Measurements from ENCODE around the gene ANKH.

The ANKH gene

DNA sequence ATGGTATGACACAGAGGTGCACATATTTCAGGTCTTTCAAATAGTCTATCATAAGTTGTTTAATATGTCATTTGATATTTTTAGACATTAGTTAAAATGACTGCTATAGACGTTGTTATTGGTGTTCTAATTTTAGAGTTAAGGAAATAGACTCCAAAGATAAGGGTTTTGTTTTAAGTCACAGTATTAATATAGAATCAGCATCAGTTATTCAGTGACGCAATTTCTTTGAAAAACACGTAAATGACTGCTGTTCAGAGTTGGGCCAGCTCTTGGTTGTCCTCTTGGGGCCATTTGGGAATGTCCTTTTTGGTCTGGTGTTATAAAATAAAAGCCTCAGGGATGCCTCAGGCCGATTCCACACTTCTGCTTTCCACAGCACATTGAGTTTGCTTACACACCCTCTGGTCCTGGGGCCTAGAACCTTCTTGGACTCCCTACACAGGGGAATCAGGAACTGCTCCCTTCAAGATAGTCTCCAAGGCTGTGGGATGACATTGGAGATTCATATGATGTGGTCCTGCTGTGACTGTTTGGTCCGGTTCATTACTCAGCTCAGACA lies 192.7 kb downstream of the ANKH start:
- DNase-seq, result no peak

GRCh38 chr5:14676320-14676719 lies 195.3 kb downstream of the ANKH start:
- no peak for DNase-seq

- no peak for DNase-seq
Observed at GRCh38 chr5:14675865-14676300, 195.7 kb downstream of the ANKH start.

DNA sequence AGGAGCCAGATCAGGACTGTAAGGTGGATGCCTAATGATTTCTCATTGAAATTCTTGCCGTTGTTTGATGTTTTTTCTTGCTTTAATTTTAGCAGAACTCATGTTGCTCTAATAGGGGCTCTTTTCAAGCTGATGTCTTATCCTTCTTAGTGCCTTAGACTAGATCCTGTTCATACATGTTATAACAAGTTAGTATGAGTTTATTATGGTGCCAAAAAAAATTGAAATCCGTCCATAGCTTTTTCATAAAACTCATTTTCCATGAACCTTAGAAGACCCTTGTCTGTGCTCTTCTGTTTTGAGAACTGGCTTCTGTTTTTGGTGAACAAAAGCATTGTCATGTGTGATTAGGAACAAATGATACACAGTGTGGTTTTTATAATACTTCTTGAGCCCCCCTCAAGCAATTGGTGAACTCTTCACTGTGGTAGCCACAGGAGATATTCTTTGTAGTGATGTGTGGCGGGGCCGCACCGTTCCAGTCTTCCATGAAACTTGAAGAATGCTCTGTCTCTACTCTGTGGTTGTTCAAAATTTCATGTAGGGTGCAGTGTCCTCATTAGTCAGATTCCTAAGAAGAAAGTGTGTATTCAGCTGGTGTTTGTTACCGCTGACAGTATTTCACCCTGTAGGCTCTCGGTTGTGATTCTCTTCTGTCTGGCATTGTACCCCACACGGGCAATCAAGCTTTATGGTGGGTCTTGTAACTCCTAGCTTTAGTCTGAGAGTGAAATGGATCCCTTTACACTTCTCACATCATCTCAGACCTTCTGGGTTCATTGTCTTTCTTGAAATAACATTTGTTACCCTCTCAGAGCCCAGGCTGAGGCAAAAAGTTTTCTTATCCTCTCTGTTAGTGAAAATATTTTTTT lies 196.4 kb downstream of the ANKH start:
- no peak for DNase-seq

GRCh38 chr5:14673443-14673842 lies 198.1 kb downstream of the ANKH start:
- DNase-seq, result no peak

DNA sequence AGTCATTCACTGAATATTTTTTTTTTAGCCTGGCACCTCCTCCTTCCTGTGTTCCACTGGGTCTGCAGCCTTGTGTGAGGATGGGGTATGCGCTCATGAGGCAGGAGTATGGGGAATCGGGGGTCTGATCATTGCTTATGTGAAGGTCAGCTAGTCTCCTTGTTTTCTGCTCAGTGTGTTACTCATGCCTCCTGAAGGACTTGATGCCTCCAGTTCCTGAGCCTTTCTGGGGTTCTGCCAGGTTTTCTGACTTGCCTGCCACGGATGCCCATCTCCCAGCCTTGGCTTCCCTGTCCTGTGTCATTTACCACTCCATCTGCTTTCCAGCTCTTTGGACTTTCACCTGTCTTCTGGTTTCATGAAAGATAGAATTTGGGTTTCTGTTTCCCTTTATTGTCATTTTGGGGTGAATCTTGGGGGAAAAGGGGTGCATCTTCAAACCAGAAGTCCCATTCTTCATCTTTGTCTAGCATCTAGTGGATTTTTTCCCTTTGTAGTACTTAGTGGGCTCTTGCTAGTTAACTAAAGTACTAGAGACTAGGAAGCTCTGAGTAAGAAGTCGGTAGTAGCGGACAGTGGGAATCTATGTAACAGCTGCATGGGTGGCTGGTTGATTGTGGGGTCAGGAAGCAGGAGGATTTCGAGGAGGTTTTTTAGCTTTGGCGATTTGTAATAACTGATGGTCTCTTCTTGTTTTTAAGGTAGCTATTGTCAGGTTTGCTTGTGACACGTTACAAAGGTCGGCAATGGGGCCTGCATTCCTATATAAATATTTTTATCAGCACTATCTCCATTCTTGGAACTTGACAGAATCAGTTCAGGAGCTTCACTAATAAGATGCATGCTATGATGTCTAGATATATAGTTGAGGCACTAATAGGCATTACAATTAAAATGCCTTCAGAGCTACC lies 198.8 kb downstream of the ANKH start:
- no peak for DNase-seq

DNA sequence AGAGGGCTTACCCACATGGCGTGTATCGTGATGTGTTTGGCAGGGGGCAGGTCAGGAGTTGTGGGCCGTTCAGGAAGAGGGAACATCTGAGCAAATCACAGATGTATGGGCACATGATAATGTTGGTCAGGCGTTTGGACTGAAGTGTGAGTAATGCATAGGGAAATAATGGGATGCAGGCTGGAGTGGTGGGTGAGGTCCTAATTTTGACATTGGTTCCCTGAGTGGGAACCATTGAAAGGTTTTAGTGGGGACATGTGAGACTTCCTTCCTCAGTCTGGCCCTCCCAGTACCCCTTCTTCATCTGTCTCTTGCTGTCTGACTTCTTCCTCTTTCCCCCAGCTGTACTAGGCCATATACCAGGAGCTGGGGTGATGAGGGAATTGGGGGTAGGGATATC lies 199.5 kb downstream of the ANKH start:
- no peak for DNase-seq

- DNase-seq, result no peak
Observed at GRCh38 chr5:14671414-14671813, 200.2 kb downstream of the ANKH start.

DNA sequence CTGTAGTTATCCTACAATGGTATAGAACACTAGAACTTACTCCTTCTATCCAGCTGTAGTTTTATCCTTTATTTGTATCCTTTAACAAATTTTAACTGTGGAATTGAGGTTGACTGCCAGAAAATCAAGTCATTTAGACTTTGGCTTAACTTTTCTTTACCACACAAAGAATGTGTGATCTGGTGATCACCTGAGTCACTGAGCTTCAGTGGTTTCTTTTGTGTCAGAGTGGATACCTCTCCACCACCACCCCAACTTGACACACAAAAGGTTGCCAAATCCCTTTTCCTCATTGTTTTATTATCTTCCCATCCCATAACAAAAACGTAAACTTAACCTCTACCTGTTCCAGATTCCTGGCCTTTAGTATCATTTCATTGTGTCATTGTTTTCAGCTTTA lies 201.6 kb downstream of the ANKH start:
- no peak for DNase-seq

GRCh38 chr5:14669415-14669814 lies 202.2 kb downstream of the ANKH start:
- no peak for DNase-seq

DNA sequence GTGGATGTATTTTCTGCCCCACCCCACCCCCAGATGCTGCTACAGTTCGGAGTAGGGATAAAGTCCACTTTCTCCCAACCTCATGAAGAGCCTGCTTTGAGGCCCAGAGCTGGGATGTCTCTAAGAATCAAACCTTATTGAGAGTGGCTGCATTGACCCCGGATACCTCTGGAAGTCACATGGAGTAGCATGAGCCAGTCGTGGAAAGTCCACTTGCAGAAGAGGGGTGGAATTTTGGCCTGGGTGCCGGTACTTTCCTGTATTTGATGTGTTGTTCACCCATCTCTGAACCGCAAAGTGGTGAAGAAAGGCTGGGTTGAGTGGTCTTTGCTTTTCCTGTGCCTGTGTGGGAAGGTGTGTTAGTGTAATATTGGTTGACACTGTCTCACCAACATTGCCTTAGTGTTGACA lies 203.4 kb downstream of the ANKH start:
- no peak for DNase-seq

GRCh38 chr5:14667770-14668169 lies 203.8 kb downstream of the ANKH start:
- DNase-seq, result no peak

DNA sequence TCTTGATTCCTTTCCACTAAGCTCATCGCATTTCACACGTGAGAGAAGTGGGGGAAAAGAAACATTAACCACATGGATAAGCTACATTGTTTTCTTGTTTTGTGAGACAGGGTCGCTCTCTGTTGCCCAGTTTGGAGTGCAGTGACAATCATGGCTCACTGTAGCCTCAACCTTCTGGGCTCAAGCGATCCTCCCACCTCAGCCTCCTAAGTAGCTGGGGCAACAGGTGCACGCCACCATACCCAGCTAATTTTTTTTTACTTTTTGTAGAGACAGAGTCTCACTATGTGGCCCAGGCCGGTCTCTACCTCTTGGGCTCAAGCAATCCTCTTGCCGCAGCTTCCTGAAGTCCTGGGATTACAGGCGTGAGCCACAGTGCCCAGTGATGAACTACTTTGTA lies 204.3 kb downstream of the ANKH start:
- DNase-seq, result no peak

DNA sequence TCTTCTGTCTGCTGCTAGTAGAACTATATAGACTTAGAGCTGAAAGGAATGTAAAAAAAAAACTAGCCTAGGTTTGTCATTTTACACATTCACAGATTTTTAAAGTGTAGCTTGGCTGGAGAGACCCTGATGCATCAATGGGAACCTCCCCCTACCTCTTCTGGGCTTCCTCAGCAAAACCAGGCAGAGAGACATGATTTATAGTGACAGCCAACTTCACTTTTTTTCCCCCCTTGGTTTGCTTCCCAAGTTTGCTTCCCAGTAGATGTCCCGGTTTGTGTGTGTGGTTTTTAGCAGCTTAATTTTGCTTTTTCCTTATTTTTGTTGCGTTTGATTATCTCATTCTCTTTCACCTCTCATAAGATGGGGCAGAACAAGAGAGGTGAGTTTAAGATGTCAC lies 205.2 kb downstream of the ANKH start:
- DNase-seq, result no peak

- no peak for DNase-seq
Observed at GRCh38 chr5:14665949-14666348, 205.6 kb downstream of the ANKH start.

DNA sequence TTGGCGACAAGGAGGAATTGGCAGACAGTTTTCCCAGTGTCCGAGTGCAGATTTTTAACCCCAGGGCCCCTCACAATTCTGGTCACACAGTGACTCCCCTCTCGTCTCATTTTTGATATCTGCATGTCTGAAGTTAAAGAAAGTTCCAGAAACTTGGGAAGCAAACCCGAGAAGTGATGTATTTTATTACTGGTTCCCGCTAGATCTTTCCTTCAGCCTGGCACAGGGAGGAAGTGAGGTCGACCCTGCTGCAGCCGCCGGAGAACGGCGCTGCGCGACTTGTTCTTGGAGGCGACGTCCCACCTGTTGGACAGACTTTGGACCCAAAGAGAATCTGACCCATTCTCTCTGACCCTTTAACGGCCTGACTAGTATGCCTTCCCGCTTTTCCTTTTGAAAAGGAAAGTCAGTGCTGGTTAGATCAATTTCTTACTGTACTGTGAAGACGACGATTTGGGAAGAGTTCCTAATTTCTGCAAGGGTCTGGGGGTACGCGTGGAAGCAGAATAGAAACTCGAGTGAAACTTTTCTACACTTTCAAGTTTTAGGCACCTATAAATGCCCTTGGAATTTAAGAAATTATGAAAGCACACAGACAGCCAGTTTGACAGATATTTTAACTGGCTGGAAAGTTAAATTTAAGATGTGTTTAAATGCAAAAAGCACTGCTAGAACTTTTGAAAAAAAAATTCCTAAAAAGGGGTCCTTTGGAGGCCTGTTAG lies 206.3 kb downstream of the ANKH start:
- DNase-seq, result no peak

GRCh38 chr5:14664270-14665100 lies 207.1 kb downstream of the ANKH start, which contains the start of gene OTULIN:
OTULIN (plus strand) TSS chr5:14664718; CDS start chr5:14664826, 108 bp downstream.
- peak; percentile 56 for DNase-seq

GRCh38 chr5:14663734-14664269 lies 207.8 kb downstream of the ANKH start:
- no peak for DNase-seq

GRCh38 chr5:14662721-14663260 lies 208.8 kb downstream of the ANKH start:
- DNase-seq, result no peak

DNA sequence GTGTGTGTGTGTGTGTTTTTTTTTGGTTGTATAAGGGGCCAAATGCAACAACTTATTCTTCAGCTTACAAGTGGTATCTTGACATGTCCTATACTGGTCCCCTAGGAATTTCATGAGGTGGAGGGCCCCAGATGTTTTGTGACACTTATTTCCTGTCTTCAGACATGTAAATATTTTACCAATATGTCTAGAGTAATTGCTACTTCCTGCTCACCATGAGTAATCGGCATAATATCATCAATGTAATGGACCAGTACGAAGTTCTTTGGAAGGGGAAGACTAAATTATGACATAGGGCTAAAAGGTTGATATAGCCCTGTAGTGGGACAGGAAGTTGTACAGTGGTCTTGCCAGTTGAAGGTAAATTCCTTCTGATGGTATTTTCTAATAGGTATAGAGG lies 210.7 kb downstream of the ANKH start:
- DNase-seq, result no peak
